GM08714 (cell line): ENCODE data around the gene TEX11.
"Not testable (repeated sequence)": the region's sequence is repeated elsewhere in the genome, so short reads cannot be mapped to it uniquely, and the experiment has no call there.

Experiments
- H3K4me3 ChIP-seq: fragments of 200-500 bp; sonication (Bioruptor generic); 2 replicates; pipeline ENCODE4 v1.5.1; 2014; ENCODE audit warnings: mild to moderate bottlenecking, low read length, inconsistent platforms
- ZNF274 ChIP-seq: IDR thresholded peaks from 2 replicates; pipeline ENCODE4 v1.6.1; 2012; ENCODE audit warnings: mild to moderate bottlenecking, low read depth, low read length

Gene TEX11

GRCh38 chrX:70825366-70825765, 83.1 kb downstream of the TEX11 start:
- H3K4me3 ChIP-seq, result no peak overlapping the region
- TF ChIP-seq ZNF274, result no peak

GRCh38 chrX:70808942-70809940, 99.3 kb downstream of the TEX11 start:
- TF ChIP-seq ZNF274, result no peak
- no peak overlapping the region for H3K4me3 ChIP-seq

GRCh38 chrX:70806081-70806480, 102.4 kb downstream of the TEX11 start:
- H3K4me3 ChIP-seq, result no peak overlapping the region
- TF ChIP-seq ZNF274, result no peak

GRCh38 chrX:70796742-70797141, 111.8 kb downstream of the TEX11 start:
- H3K4me3 ChIP-seq, result not testable (repeated sequence)

- no peak for TF ChIP-seq ZNF274
- H3K4me3 ChIP-seq, result no peak overlapping the region
Observed at GRCh38 chrX:70774223-70774622, 134.3 kb downstream of the TEX11 start.

GRCh38 chrX:70769659-70770227, 138.8 kb downstream of the TEX11 start:
- no peak overlapping the region for H3K4me3 ChIP-seq
- no peak for TF ChIP-seq ZNF274

GRCh38 chrX:70762285-70762684, 146.2 kb downstream of the TEX11 start:
- no peak overlapping the region for H3K4me3 ChIP-seq
- no peak for TF ChIP-seq ZNF274

GRCh38 chrX:70755850-70756249, 152.7 kb downstream of the TEX11 start:
- no peak overlapping the region for H3K4me3 ChIP-seq
- TF ChIP-seq ZNF274, result no peak

- H3K4me3 ChIP-seq, result no peak overlapping the region
- no peak for TF ChIP-seq ZNF274
Observed at GRCh38 chrX:70754169-70754848, 154.2 kb downstream of the TEX11 start.

- not testable (repeated sequence) for H3K4me3 ChIP-seq
Observed at GRCh38 chrX:70733774-70734173, 174.7 kb downstream of the TEX11 start.

GRCh38 chrX:70727961-70728360, 180.6 kb downstream of the TEX11 start:
- not testable (repeated sequence) for H3K4me3 ChIP-seq

- no peak overlapping the region for H3K4me3 ChIP-seq
- TF ChIP-seq ZNF274, result no peak
Observed at GRCh38 chrX:70720721-70721120, 187.8 kb downstream of the TEX11 start.

GRCh38 chrX:70711336-70711735, 197.2 kb downstream of the TEX11 start:
- not testable (repeated sequence) for H3K4me3 ChIP-seq

- no peak for TF ChIP-seq ZNF274
- no peak overlapping the region for H3K4me3 ChIP-seq
Observed at GRCh38 chrX:70694339-70695122, 214.0 kb downstream of the TEX11 start.

GRCh38 chrX:70679455-70679854, 229.1 kb downstream of the TEX11 start:
- H3K4me3 ChIP-seq, result not testable (repeated sequence)
